ENCODE measurements around the gene TRPM4. TPM values are rescaled to one million over a fixed set of nuclear protein-coding genes. Genes with fewer than 3 reads are reported as not detected.
A peak's percentile ranks its signal among the peaks of the same experiment; 100 is the strongest.

TRPM4 gene
- total RNA-seq, 1 donor, result 15.9 TPM

DNA sequence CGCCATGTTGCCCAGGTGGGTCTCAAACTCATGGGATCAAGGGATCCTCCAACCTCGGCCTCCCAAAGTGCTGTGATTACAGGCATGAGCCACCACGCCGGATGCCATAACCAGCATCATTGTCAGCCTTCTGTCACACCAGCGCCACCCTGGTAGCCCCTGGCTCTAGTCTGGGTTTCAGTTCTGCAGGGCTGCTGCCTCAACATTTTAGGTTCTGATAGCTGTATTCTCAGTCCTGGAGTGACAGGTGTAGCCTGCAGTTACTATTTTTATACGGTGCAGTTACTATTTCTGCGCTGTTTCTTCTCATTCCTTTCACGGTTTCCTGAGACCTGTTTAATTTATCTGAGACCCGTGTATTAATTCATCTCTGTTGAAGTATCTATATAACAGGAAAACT is 57.1 kb downstream of the TRPM4 start:
- Histone ChIP-seq H3K4me1 (ENCODE audit: insufficient read depth, low read length) (no peaks in the 10 kb centered on the region), H3K4me2 (ENCODE audit: insufficient read depth, low read length) (no peak overlapping the region), H3K9me3 (ENCODE audit: low read depth, low read length) (no peaks in the 10 kb centered on the region), H3K27ac (ENCODE audit: low read depth, low read length) (no peak overlapping the region), H3K36me3 (ENCODE audit: insufficient read depth, low read length) (peaks cover 14% of the 10 kb centered on the region), H3K4me3 (ENCODE audit: insufficient read depth, low read length) (no peak overlapping the region), H2AFZ (ENCODE audit: low read length) (no peak overlapping the region), H4K20me1 (ENCODE audit: insufficient read depth, low read length) (no peaks in the 10 kb centered on the region), H3K27me3 (ENCODE audit: insufficient read depth, low read length) (no peaks in the 10 kb centered on the region), H3K79me2 (ENCODE audit: insufficient read depth, low read length) (no peaks in the 10 kb centered on the region)
- TF ChIP-seq, protein P1, sequence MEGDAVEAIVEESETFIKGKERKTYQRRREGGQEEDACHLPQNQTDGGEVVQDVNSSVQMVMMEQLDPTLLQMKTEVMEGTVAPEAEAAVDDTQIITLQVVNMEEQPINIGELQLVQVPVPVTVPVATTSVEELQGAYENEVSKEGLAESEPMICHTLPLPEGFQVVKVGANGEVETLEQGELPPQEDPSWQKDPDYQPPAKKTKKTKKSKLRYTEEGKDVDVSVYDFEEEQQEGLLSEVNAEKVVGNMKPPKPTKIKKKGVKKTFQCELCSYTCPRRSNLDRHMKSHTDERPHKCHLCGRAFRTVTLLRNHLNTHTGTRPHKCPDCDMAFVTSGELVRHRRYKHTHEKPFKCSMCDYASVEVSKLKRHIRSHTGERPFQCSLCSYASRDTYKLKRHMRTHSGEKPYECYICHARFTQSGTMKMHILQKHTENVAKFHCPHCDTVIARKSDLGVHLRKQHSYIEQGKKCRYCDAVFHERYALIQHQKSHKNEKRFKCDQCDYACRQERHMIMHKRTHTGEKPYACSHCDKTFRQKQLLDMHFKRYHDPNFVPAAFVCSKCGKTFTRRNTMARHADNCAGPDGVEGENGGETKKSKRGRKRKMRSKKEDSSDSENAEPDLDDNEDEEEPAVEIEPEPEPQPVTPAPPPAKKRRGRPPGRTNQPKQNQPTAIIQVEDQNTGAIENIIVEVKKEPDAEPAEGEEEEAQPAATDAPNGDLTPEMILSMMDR (IDR thresholded peaks at IDR 0.05; ENCODE audit: extremely low read depth, low read depth, low read length), result no peak
- no peak for DNase-seq (ENCODE audit: insufficient read length, low spot score, missing footprints)

DNA sequence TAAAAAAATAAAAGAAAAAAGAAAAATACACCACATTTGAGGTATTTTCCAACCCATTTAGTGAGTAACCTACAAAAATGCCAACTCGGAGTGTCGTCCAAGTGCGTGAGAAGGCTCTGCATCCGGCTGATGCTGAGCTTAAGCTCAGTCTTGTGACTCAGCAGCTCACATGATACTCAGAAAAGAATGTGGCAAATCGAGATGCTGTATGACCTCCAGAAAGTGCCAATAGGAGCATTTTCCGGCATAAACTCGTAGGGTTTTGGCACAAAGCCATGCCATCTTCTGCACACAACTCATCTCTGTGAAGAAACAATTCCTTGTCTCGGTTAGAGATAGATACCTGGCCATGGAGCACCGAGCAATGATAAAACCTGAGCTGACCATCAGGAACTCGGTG is 58.5 kb downstream of the TRPM4 start:
- H3K9me3 ChIP-seq (ENCODE audit: low read depth, low read length), result no peaks in the 10 kb centered on the region
- H3K4me1 ChIP-seq (ENCODE audit: insufficient read depth, low read length), result no peaks in the 10 kb centered on the region
- peak; percentile 92 for DNase-seq (ENCODE audit: insufficient read length, low spot score, missing footprints)
- H4K20me1 ChIP-seq (ENCODE audit: insufficient read depth, low read length), result no peaks in the 10 kb centered on the region
- TF ChIP-seq, protein P1 (IDR thresholded peaks at IDR 0.05; ENCODE audit: extremely low read depth, low read depth, low read length), result no peak
- no peak overlapping the region for H2AFZ ChIP-seq (ENCODE audit: low read length)
- peaks cover 2% of the 10 kb centered on the region for H3K27me3 ChIP-seq (ENCODE audit: insufficient read depth, low read length)
- no peaks in the 10 kb centered on the region for H3K79me2 ChIP-seq (ENCODE audit: insufficient read depth, low read length)
- H3K27ac ChIP-seq (ENCODE audit: low read depth, low read length), result peak overlapping the region; percentile 50
- no peak overlapping the region for H3K4me3 ChIP-seq (ENCODE audit: insufficient read depth, low read length)
- peaks cover 13% of the 10 kb centered on the region for H3K36me3 ChIP-seq (ENCODE audit: insufficient read depth, low read length)
- H3K4me2 ChIP-seq (ENCODE audit: insufficient read depth, low read length), result no peak overlapping the region

DNA sequence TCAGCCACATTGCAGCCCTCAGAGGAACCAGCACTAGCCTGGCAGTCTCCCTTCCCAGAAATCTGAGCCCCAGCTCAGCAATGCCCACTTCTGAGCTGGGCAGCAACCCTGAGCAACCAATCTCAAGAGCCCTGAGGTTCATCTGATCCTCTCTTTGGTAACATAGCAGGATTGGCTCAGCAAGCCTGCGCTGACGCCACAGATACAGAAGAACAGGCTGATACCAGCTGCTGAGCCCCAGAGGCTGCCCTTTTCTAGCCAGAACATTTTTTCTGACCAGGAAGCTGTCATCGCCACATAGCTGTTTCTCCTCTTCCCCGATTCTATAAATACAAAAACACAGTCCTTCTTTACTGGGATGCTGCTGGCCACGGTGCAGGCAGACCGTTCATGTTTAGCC is 59.8 kb downstream of the TRPM4 start:
- no peaks in the 10 kb centered on the region for H4K20me1 ChIP-seq (ENCODE audit: insufficient read depth, low read length)
- H3K4me2 ChIP-seq (ENCODE audit: insufficient read depth, low read length), result peak overlapping the region; percentile 45

DNA sequence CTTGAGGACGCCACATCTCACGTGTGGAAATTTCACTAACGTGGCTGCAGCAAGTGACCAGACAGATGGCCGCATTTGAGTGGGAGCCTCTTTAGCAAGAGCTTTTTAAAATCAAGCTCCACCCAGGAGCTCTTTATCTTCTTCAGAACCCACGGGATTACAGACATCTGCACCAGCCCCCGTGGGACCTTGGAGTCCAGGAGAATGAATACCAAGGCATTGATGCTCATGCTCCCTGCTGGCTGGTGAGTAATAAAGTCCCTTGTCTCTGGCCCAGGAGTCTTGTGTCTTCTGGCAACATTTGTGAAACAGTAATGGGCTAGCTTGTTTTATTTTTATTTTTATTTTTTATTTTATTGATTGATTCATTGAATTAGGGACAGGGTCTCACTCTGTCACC is 64.4 kb downstream of the TRPM4 start:
- Histone ChIP-seq H2AFZ (ENCODE audit: low read length) (no peak overlapping the region), H3K4me3 (ENCODE audit: insufficient read depth, low read length) (no peak overlapping the region), H3K9me3 (ENCODE audit: low read depth, low read length) (no peaks in the 10 kb centered on the region), H3K4me1 (ENCODE audit: insufficient read depth, low read length) (no peaks in the 10 kb centered on the region), H4K20me1 (ENCODE audit: insufficient read depth, low read length) (no peaks in the 10 kb centered on the region), H3K27me3 (ENCODE audit: insufficient read depth, low read length) (peaks cover 2% of the 10 kb centered on the region), H3K36me3 (ENCODE audit: insufficient read depth, low read length) (no peaks in the 10 kb centered on the region), H3K79me2 (ENCODE audit: insufficient read depth, low read length) (no peaks in the 10 kb centered on the region), H3K4me2 (ENCODE audit: insufficient read depth, low read length) (no peak overlapping the region), H3K27ac (ENCODE audit: low read depth, low read length) (no peak overlapping the region)
- TF ChIP-seq, protein P1 (IDR thresholded peaks at IDR 0.05; ENCODE audit: extremely low read depth, low read depth, low read length), result no peak
- no peak for DNase-seq (ENCODE audit: insufficient read length, low spot score, missing footprints)

More for the DNA sequence above, 59.8 kb downstream of the TRPM4 start:
- Histone ChIP-seq H3K27ac (ENCODE audit: low read depth, low read length) (peak overlapping the region; percentile 10), H3K36me3 (ENCODE audit: insufficient read depth, low read length) (peaks cover 7% of the 10 kb centered on the region), H3K4me1 (ENCODE audit: insufficient read depth, low read length) (no peaks in the 10 kb centered on the region), H3K79me2 (ENCODE audit: insufficient read depth, low read length) (no peaks in the 10 kb centered on the region), H2AFZ (ENCODE audit: low read length) (peak overlapping the region; percentile 67), H3K27me3 (ENCODE audit: insufficient read depth, low read length) (peaks cover 2% of the 10 kb centered on the region), H3K9me3 (ENCODE audit: low read depth, low read length) (no peaks in the 10 kb centered on the region), H3K4me3 (ENCODE audit: insufficient read depth, low read length) (no peak overlapping the region)
- TF ChIP-seq, protein P1 (IDR thresholded peaks at IDR 0.05; ENCODE audit: extremely low read depth, low read depth, low read length), result no peak
- peak; percentile 86 for DNase-seq (ENCODE audit: insufficient read length, low spot score, missing footprints)

Measured in osteoblast (primary cell).